ENCODE measurements around the gene TGM5. TPM values are rescaled to one million over a fixed set of nuclear protein-coding genes. Genes with fewer than 3 reads are reported as not detected.

The TGM5 gene
- total RNA-seq, 6 donors from 2014 or later = 0.30 TPM; not detected in 5

- peak in 1 of 2 donors; percentile 82 for ATAC-seq (ENCODE audit: low FRiP score in 2 of 2)
- H3K27me3 ChIP-seq = no peaks in the 10 kb centered on the region
- H3K9me3 ChIP-seq = no peaks in the 10 kb centered on the region
- no peak overlapping the region for H3K4me3 ChIP-seq
- 46 to 52% methylated on average over 5 of the region's 5 CpGs for WGBS, 2 donors
- no peak overlapping the region for H3K27ac ChIP-seq
- DNase-seq = no peak
- H3K4me1 ChIP-seq = no peaks in the 10 kb centered on the region
- no peaks in the 10 kb centered on the region for H3K36me3 ChIP-seq
- TF ChIP-seq, protein P1, sequence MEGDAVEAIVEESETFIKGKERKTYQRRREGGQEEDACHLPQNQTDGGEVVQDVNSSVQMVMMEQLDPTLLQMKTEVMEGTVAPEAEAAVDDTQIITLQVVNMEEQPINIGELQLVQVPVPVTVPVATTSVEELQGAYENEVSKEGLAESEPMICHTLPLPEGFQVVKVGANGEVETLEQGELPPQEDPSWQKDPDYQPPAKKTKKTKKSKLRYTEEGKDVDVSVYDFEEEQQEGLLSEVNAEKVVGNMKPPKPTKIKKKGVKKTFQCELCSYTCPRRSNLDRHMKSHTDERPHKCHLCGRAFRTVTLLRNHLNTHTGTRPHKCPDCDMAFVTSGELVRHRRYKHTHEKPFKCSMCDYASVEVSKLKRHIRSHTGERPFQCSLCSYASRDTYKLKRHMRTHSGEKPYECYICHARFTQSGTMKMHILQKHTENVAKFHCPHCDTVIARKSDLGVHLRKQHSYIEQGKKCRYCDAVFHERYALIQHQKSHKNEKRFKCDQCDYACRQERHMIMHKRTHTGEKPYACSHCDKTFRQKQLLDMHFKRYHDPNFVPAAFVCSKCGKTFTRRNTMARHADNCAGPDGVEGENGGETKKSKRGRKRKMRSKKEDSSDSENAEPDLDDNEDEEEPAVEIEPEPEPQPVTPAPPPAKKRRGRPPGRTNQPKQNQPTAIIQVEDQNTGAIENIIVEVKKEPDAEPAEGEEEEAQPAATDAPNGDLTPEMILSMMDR (IDR thresholded peaks at IDR 0.05) = no peak
- TF ChIP-seq POLR2A (IDR thresholded peaks at IDR 0.05) (no peak), EP300 (IDR thresholded peaks at IDR 0.05) (no peak), POLR2AphosphoS5 (IDR thresholded peaks at IDR 0.05) (no peak)
Measured at GRCh38 chr15:43249699-43250203, 17.0 kb downstream of the TGM5 start.

DNA sequence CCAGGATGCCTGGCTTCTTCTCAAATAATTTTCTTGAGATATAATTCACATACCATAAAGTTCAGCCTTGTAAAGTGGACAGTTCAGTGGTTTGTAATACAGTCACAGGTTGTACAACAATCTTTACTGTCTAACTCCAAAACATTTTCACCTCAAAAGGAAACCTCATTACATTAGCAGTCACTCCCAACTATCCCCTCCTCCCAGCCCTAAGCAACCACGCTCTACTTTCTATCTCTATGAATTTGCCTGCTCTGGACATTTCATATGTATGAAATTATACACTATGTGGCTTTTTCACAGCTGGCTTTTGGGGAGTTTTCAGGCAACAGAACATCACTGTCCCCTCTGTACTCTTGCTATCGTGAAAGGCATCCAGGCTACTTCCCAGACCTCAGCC, 17.5 kb downstream of the TGM5 start:
- H3K9me3 ChIP-seq = no peaks in the 10 kb centered on the region
- no peaks in the 10 kb centered on the region for H3K4me1 ChIP-seq
- WGBS, 2 donors = 69 to 84% methylated on average over 2 of the region's 2 CpGs
- ATAC-seq (ENCODE audit: low FRiP score in 2 of 2) (no peak), DNase-seq (no peak)
- no peak overlapping the region for H3K4me3 ChIP-seq
- H3K36me3 ChIP-seq = no peaks in the 10 kb centered on the region
- no peak overlapping the region for H3K27ac ChIP-seq
- H3K27me3 ChIP-seq = no peaks in the 10 kb centered on the region
- TF ChIP-seq, protein P1 (IDR thresholded peaks at IDR 0.05) = no peak
- TF ChIP-seq POLR2AphosphoS5 (IDR thresholded peaks at IDR 0.05) = no peak
- no peak for TF ChIP-seq POLR2A (IDR thresholded peaks at IDR 0.05)
- no peak for TF ChIP-seq EP300 (IDR thresholded peaks at IDR 0.05)

- H3K27me3 ChIP-seq = no peaks in the 10 kb centered on the region
- no peak overlapping the region for H3K4me3 ChIP-seq
Measured at GRCh38 chr15:43246261-43246774, 20.4 kb downstream of the TGM5 start.

GRCh38 chr15:43244092-43244491, 22.6 kb downstream of the TGM5 start:
- no peak for ATAC-seq (ENCODE audit: low FRiP score in 2 of 2)
- no peak for DNase-seq
- Histone ChIP-seq H3K27me3 (no peaks in the 10 kb centered on the region), H3K4me3 (no peak overlapping the region), H3K4me1 (no peaks in the 10 kb centered on the region), H3K27ac (no peak overlapping the region), H3K9me3 (no peaks in the 10 kb centered on the region), H3K36me3 (no peaks in the 10 kb centered on the region)
- WGBS, 2 donors = 88 to 90% methylated on average over 4 of the region's 4 CpGs
- TF ChIP-seq POLR2A (IDR thresholded peaks at IDR 0.05) (no peak), POLR2AphosphoS5 (IDR thresholded peaks at IDR 0.05) (no peak), EP300 (IDR thresholded peaks at IDR 0.05) (no peak)
- TF ChIP-seq, protein P1 (IDR thresholded peaks at IDR 0.05) = no peak

More at GRCh38 chr15:43246261-43246774, 20.4 kb downstream of the TGM5 start:
- H3K36me3 ChIP-seq = no peaks in the 10 kb centered on the region
- WGBS, 2 donors = 42 to 60% methylated on average over 6 of the region's 6 CpGs
- H3K9me3 ChIP-seq = no peaks in the 10 kb centered on the region
- DNase-seq = no peak
- no peak for ATAC-seq (ENCODE audit: low FRiP score in 2 of 2)
- H3K27ac ChIP-seq = no peak overlapping the region
- H3K4me1 ChIP-seq = no peaks in the 10 kb centered on the region
- TF ChIP-seq, protein P1 (IDR thresholded peaks at IDR 0.05) = no peak
- TF ChIP-seq POLR2AphosphoS5 (IDR thresholded peaks at IDR 0.05) (no peak), EP300 (IDR thresholded peaks at IDR 0.05) (no peak), POLR2A (IDR thresholded peaks at IDR 0.05) (no peak)

Data from upper lobe of left lung (tissue), 6 donors.